ENCODE results near the gene IDI2.
"Not testable (repeated sequence)": the region's sequence is repeated elsewhere in the genome, so short reads cannot be mapped to it uniquely, and the experiment has no call there.

Gene IDI2

GRCh38 chr10:1045415-1045814 lies 19.8 kb upstream of the IDI2 start:
- DNase-seq: no peak

DNA sequence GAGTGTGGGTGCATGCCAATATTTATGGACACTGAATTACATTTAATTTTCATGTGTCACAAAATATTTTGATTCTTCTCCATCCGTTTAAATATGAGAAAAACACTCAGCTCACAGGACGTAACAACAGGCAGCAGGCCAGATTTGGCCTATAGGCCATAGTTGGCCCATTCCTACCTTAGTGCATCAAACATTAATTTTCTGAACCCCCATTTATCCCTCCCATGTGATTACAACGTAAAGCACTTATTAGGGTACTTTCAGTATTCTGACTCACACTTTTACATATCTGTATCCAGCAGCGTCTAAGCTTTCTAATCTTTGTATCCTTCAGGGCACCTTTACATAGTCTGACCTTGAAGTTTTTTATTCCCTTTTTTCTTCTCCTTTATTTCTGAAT lies 19.3 kb upstream of the IDI2 start:
- DNase-seq: no peak

DNA sequence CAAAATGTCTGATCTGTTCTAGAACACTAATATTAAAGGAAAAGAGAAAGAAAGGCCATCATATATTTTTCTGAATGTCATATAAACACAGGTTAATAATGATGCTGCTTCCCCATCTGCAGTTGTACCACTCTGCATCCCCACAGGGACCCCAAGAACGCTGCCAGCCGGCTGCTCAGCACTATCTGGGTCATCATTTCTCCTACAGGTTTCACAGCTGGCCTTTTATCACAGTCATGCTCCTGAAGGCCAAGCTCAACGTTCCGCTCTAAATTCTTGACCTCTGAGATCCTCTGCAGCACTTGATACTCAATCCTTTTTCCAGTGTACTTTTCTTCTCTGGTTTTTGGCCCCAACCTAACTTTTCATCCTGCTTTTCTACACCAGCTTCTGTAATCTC lies 18.5 kb upstream of the IDI2 start:
- no peak for DNase-seq

DNA sequence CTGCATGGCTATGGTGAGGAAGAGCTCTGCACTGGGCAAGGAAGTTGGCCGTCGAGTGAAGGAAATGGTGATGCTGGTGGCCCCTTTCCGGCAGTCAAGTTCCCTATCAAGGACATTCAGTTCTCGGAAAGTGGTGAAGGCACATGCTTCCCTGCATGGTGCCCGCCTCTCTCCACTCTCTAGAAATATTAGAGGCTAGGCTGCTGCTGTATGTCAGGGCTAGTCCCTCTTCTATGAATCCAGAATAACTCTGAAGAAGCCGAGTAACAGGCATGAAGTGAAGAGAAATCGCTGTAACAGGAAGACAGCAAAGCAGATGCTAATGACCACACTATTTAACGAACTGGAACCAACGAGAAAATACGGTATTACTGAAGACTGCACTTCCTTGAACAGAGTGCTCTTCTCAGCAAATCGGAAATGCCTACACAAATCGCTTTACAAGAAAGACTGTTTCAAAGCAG lies 17.9 kb upstream of the IDI2 start:
- DNase-seq: no peak

DNA sequence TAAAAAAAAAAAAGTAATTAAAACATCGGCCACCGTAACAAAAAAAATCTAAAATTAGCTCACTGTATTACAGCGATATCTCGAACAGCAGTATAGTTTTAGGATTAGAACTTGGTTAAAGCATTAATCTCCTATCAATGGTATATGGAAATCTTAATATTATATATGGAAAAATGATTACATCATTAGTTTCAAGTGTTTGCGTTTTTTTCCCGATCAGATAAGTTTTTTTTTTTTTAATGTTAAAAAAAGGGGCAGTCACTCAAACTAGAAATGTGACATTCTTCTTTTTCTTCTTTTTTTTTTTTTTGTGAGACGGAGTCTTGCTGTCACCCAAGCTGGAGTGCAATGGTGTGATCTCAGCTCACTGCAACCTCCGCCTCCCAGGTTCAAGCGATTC lies 15.9 kb upstream of the IDI2 start:
- DNase-seq: no peak

DNA sequence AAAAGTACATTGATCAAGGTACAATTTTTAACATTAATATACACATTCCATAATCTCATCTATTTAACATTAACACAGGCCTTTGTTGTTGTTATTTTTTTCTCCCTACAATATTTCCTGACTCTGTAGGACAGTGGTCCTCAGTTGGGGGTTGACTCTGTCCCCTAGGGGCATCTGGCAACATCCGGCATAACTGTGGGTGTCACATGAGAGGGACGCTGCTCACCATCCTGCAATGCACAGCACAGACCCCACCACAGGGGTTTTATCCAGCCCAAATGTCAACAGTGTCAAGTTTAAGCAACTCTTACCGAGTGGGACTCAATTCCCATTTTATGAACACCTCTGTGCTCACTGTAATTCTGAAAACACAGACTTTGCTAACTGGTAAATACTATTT lies 14.5 kb upstream of the IDI2 start:
- no peak for DNase-seq

- DNase-seq: not testable (repeated sequence)
Measured at GRCh38 chr10:1038769-1039168, 13.1 kb upstream of the IDI2 start.

- DNase-seq: no peak
Measured at GRCh38 chr10:1037098-1037497, 11.4 kb upstream of the IDI2 start.

DNA sequence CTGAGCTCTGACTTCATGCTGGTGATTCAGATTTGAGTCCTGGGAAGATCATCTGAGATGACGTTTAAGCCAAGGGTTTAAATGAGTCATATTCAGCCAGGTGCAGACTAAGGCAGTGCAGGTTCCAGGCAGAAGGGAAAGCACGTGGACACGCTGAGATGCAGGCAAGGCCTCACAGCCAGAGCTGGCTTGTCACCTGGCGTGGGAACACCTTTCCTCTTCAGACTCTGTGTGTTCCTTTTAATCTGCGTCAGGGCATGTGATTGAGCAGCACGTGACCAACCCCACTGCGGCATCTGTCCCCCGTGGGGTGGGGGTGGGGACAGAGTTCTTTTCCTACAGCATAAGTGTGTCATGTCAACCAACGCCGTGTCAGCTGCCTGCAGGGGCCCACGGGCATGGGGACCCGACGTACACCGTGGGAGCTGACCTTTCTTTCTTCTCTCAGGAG lies 10.7 kb upstream of the IDI2 start:
- no peak for DNase-seq

DNA sequence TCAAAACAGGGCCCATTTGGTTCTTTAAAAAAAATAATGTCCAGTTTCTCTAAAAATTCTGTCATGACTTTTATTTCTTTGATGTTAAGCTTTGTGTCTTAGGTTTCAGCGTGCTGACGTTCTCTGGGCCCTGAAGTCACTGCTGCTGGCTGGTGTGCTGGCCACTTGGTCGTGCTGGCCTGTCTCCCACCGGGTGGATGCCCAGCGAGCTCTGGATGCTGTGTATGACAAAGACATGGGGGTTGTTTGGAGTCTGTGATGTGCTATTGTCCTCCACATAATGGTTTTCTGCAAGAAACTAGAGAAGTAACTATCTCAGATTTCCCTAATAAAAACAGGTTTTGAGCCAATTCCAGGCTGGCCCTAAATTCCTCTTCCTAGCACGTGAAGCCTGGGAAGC lies 9.5 kb upstream of the IDI2 start:
- DNase-seq: no peak

GRCh38 chr10:1034758-1035157 lies 9.1 kb upstream of the IDI2 start:
- DNase-seq: no peak

- DNase-seq: no peak
Measured at GRCh38 chr10:1033601-1034000, 7.9 kb upstream of the IDI2 start.

DNA sequence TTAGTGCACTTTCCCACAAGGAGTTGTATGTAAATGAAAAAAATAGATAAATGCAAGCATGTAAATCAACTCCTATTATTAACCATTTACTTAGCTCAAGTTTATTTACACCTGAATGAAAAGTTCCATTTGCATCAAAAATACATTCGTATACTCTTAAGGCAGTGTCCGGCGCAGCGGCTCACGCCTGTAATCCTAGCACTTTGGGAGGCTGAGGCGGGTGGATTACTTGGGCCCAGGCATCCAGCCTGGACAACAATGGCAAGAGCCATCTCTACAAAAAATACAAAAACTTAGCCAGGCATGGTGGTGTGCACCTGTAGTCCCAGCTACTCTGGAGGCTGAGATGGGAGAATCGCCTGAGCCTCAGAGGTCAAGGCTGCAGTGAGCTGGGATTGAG lies 4.2 kb upstream of the IDI2 start:
- DNase-seq: no peak

GRCh38 chr10:1026578-1026977 lies 919 bp upstream of the IDI2 start:
- DNase-seq: no peak

- no peak for DNase-seq
Measured at GRCh38 chr10:1024103-1024502, 1.6 kb downstream of the IDI2 start.

DNA sequence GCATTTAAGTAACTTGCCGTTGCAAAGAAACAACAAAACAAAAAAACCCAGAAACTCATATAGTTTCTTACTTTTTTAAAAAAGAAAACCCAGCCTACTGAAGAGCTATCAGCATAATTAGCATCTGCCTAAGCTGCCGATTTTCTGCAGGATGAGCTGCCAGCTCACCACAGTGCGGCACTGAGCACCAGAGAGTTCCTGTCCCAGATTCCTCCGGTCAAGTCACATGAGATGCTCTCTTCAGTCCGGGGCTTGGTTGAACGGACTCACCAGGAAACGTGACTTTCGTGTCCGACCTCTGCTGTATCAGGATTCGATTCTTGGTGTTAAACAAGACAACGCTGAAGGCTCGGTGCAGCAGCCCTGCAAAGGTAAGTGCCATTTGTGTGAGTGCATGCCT lies 3.2 kb downstream of the IDI2 start:
- no peak for DNase-seq

GRCh38 chr10:1020958-1021357 lies 4.7 kb downstream of the IDI2 start:
- no peak for DNase-seq

DNA sequence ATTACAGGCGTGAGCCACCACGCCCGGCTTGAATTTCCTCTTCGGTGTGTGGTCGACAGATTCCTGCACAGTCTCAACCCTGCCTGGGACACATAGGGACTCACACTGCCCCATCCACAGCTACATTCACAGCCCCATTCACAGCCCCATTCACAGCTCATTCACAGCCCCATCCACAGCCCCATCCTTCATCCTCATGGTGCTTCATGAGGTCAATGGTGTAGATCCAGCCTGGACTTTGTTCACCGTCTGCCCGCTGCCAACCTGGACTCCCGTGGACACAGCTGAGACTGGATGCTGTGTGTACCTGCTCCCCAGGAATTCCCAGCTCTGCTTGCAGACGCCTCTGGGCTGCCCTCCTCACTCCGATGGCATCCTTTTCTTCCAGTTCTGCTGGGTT lies 5.2 kb downstream of the IDI2 start:
- no peak for DNase-seq

DNA sequence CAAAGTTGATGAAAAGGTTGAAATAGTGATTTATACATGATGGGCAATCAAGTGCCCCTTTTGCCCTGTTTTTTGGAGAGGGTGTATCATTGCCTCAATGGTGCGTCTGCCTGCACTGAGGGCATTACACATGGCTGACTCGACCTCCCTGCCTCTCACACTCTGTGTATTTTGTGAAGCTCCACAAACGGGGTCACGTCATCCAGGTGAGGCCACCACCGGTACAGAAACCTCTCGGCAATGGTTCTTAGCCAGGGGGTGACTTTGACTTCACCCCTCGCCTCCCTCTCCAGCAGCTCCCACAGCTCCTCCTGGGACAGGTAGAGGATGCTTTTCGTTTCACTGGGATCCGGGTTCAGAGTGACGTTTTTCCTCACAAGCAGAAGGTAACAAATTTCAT lies 6.3 kb downstream of the IDI2 start:
- DNase-seq: no peak

DNA sequence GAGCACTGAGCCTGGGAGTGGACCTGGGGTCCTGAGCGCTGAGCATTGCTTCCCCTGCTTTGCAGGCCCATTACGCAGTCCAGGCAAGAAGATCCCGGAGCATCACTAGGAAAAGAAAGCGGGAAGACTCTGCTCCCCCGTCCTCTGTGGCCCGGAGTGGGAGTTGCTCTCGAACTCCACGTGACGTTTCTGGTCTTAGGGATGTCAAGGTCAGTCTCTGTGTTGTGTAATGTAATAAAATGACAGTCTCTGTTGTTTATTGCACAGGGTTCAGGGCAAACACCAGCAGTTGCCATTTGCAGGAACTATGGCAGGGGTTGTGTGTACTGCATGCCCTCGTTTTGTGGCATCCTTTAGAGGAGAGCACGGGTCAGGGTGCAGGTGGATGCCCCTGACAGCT lies 10.0 kb downstream of the IDI2 start:
- DNase-seq: no peak

GRCh38 chr10:1011696-1012095 lies 14.0 kb downstream of the IDI2 start:
- no peak for DNase-seq

DNA sequence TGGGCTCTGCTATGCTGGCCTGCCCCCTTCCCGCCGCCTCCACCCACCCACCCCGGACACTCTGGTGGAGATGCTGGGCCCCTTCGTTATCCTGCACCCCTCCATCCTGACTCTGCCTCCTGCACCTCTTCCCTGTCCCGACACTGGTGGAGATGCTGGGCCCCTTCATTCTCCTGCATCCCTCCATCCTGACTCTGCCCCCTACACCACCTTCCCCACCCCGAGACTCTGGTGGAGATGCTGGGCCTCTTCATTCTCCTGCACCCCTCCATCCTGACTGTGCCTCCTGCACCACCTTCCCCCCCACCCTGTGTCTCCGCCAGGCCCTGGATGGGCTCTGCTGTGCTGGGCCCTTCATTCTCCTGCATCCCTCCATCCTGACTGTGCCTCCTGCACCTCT lies 15.0 kb downstream of the IDI2 start:
- DNase-seq: no peak

DNA sequence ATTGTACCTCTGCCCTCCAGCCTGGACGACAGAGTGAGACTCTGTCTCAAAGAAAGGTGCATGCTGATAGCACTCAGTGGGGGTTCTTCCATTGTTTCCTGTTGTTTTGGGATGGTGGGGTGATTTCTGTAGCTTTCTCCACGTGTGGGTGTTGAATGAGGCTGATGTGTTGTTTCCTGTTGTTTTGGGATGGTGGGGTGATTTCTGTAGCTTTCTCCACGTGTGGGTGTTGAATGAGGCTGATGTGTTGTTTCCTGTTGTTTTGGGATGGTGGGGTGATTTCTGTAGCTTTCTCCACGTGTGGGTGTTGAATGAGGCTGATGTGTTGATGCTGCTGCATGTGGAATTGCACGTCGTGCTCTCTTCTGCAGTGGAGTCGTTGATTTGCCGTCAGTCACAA lies 15.7 kb downstream of the IDI2 start:
- not testable (repeated sequence) for DNase-seq

DNA sequence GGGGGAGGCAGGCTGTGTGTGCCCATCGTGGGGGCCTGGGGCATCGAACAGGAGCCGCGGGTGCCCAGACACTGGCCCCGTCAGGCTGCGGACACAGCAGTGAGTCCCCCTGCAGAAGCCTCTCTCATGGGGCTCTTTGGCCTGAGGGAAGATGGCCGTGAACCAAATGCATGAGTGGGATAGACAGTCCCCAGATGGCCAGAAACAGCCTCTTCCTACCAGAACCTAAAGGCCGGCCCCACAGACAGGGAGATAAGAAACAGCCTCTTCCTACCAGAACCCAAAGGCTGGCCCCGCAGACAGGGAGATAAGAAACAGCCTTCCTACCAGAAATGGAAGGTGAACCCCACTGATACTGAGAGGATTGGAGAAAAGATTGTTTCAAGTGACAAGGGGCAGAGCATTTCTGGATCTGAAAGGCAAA lies 16.6 kb downstream of the IDI2 start:
- no peak for DNase-seq

- no peak for DNase-seq
Measured at GRCh38 chr10:1007583-1007982, 18.1 kb downstream of the IDI2 start.

DNA sequence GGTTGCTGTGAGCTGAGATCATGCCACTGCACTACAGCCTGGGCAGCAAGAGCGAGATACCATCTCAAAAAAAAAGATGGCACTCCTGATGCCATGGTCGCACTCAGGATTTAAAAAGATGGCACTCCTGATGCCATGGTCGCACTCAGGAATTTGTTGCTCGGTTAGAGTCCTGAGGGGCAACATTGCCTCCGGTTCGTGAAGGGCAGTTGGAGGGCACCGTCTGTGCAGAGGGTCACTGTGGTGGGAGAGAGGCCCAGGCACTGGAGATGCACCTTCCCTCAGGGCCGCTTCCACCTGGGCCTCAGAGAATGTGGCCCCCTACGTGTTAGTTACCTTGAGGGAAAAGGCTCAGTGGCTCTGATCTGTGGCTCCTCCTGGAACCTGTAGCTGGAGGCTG lies 19.1 kb downstream of the IDI2 start:
- DNase-seq: no peak

Measured in stimulated activated CD4-positive, alpha-beta T cell treated with anti-CD3 and anti-CD28 coated beads, Interleukin-4, amount 100 ng/mL, for 24 hours (primary cell).